ENCODE data around the gene L3MBTL4.
"Not testable (repeated sequence)": the region's sequence is repeated elsewhere in the genome, so short reads cannot be mapped to it uniquely, and the experiment has no call there.

Gene L3MBTL4

DNA sequence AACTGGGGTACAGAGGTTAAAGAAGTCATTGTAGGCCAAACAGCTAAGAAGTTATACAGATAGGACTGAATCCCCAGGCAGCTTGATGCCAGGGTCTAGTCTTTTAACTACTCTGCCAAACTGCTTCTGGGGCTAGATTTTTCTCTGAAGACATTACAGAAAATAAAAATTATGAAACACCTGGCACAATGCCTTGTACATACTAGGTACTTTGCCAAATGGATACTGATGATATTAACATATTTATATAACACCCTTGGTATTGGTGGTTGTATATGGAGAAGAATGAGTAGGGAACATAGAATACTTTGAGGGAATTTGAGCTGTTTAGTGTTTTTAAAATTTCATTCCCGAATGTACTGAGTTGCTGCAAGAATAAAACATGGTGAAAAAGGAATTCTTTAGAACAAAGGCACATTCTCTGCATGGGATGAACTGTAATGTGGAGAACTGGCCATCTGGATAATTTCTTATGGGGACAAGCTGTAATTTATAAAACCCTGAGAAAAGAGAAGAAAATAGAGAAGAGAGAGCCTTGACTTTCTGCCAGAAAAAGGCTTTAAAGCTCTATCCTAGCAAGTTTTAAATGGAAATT is 308.5 kb downstream of the L3MBTL4 start:
- no peak for DNase-seq (ENCODE audit: low read depth)

GRCh38 chr18:6103741-6104140 is 311.0 kb downstream of the L3MBTL4 start:
- no peak for DNase-seq (ENCODE audit: low read depth)

DNA sequence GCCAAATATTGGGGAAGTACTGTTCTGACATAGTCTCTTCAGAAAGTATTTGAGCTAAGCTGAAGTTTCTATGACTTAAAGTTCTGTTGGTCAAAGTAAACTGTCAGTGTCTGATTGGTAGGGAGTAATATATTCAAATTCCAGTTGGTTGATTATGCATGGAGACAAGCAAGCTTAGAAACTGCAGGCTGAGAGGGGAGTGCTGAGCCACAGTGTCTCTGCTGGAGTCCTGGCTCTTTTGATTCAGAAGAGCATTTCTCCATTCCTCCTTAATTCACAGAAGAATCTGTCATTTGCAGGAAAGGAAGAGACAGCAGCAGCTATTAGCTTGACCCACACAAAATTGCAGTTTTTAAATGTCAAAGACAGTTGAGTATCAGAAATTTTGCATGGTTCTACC is 318.0 kb downstream of the L3MBTL4 start:
- no peak for DNase-seq (ENCODE audit: low read depth)

- no peak for DNase-seq (ENCODE audit: low read depth)
Observed at GRCh38 chr18:6088432-6088831, 326.3 kb downstream of the L3MBTL4 start.

DNA sequence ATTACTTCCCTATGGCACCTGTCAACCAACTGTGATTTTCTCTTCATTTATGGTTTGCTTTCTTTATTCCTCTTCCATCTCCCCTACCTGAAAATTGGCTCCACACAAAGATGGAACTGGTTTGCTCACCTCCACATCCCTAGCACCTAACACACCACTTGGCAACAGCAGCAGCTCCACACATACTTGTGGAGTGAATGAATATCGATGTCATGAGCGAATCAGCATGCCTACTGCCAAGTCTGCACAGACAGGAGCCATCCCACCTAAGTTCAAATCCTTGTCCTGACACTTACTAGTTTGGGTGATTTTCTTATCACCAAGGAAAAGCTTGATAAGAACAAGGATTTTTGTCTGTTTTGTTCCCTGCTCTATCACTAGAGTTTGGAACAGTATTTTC is 328.0 kb downstream of the L3MBTL4 start:
- no peak for DNase-seq (ENCODE audit: low read depth)

GRCh38 chr18:6079406-6079805 is 335.3 kb downstream of the L3MBTL4 start:
- DNase-seq (ENCODE audit: low read depth): no peak

DNA sequence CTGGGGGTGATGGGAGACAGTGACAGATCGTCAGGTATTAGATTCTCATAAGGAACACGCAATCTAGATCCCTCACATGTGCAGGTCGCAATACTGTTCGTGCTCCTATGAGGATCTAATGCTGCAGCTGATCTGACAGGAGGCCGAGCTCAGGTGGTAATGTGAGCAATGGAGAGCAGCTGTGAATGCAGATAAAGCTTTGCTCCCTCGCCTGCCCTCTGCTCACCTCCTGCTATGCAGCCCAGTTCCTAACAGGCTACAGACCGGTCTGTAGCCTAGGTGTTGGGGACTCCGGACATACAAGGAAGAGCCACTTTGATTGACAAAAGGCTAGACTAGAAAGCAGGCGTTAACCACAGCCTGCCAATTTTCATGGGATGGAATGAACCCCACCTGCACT is 335.8 kb downstream of the L3MBTL4 start:
- no peak for DNase-seq (ENCODE audit: low read depth)

- DNase-seq (ENCODE audit: low read depth): not testable (repeated sequence)
Observed at GRCh38 chr18:6072423-6072822, 342.3 kb downstream of the L3MBTL4 start.

GRCh38 chr18:6069539-6069938 is 345.2 kb downstream of the L3MBTL4 start:
- no peak for DNase-seq (ENCODE audit: low read depth)

DNA sequence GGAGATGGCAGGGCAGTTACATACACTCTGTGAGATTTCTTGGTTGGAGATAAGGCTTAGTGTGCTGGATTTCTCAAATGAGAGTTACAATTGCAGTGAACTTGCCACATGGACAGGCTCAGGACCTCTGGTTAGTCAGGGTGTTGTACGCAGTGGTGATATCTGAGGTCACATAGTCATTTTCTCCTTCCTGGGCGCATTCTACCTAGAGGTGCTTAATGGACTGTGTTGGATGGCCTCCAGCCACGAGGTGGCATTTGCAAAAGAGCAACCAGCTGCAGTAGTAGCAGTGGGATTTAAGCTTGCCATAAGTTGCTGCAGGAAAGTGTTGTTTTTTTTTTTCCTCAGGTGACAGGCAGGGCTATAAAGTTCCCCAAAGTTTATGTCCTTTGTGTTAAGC is 345.6 kb downstream of the L3MBTL4 start:
- no peak for DNase-seq (ENCODE audit: low read depth)

DNA sequence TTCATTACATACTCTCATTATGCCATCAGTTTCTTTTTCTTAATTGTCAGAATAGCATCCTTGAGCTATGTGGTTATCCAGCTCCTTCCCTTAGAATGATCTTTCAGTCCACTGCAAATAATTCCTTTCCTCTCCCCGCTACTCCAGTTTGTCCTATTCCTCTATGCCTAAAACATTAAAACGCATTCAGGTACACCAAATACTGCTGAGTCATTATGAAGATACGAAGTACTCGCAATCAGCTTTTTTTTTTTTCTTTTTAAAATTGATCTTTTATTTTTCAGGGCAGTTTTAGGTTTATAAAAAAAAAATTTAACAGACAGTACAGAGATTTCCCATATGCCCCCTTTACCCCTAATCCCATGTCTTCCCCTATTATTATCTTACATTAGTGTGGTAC is 354.6 kb downstream of the L3MBTL4 start:
- no peak for DNase-seq (ENCODE audit: low read depth)

DNA sequence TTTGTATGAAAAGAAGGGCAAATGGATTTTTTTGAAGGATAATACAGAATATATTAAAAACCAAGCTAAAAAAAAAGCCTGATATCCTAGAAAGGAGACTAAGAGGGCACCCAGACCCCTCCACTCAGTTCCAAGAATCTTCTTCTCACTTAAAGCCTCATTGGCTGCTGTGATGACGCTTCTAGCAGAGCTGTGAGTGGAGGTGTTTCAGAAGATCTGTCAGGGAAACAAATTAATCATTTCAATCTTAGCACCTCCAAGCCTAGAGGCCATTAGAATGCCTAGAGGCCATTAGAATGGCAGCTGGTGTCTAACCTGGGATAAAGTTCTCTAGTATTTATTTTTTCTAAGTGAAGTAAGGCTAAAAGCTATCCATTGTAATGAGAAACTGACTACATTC is 355.2 kb downstream of the L3MBTL4 start:
- DNase-seq (ENCODE audit: low read depth): no peak

DNA sequence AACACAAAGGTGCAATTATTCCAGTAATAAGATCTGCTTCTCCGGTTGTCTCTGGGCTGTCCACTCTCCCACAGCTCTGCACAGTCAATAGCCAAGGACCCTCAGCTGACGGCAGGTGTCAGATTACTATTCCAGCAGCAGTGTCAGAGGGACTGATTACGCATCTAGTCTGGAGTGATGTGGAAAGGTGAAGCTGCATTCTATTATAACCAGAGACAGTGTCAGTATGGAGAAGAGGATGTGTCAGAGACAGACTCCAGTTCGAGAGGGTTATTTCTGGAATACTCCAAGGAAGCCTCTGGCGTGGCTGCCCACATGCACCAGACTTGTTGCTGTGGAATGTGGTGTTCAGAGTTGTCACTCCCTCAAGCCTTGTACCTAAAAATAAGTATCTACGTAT is 355.8 kb downstream of the L3MBTL4 start:
- DNase-seq (ENCODE audit: low read depth): no peak

GRCh38 chr18:6057604-6058003 is 357.1 kb downstream of the L3MBTL4 start:
- DNase-seq (ENCODE audit: low read depth): no peak

- DNase-seq (ENCODE audit: low read depth): no peak
Observed at GRCh38 chr18:6056171-6056910, 358.4 kb downstream of the L3MBTL4 start.

- DNase-seq (ENCODE audit: low read depth): no peak
Observed at GRCh38 chr18:6055711-6056110, 359.0 kb downstream of the L3MBTL4 start.

DNA sequence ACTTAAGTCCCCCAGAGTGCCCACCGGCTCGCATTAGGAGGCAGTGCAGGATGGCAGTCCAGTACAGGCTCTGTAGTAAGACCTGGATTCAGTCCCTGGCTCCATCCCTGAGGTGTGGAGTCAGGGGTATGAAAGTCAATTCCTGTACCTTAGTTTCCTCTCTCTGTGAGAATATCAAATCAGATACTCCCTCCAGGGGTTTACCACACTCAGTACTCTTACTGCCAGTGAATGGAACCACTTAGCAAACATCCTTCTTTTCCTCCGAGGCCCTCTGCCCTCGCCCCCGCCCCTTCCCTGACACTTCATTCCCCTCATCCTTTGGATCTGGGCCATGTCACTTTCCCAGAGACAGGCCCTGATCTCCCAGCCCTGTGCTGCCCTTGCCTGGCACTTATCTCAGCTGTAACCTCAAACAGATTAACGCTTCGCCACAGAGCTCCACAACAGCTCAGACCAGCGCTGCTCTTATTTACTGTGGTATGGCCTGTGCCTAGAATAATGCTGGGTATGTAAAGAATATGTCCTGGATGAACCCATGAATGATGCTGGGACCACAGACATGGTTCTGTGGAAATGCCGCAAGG is 360.4 kb downstream of the L3MBTL4 start:
- no peak for DNase-seq (ENCODE audit: low read depth)

- DNase-seq (ENCODE audit: low read depth): no peak
Observed at GRCh38 chr18:6052449-6052913, 362.2 kb downstream of the L3MBTL4 start.

DNA sequence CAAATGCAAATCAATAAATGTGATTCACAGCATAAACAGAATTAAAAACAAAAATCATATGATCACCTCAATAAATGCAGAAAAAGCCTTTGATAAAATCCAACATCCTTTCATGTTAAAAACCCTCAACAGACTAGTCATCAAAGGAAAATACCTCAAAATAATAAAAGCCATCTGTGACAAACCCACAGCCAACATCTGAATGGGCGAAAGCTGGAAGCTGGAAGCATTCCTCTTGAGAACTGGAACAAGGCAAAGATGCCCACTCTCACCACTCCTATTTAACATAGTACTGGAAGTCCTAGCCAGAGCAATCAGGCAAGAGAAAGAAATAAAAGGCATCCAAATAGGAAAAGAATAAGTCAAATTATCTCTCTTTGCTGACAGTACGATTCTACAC is 367.1 kb downstream of the L3MBTL4 start:
- not testable (repeated sequence) for DNase-seq (ENCODE audit: low read depth)

GRCh38 chr18:6044773-6045172 is 369.9 kb downstream of the L3MBTL4 start:
- DNase-seq (ENCODE audit: low read depth): no peak

- DNase-seq (ENCODE audit: low read depth): no peak
Observed at GRCh38 chr18:6044319-6044718, 370.4 kb downstream of the L3MBTL4 start.

DNA sequence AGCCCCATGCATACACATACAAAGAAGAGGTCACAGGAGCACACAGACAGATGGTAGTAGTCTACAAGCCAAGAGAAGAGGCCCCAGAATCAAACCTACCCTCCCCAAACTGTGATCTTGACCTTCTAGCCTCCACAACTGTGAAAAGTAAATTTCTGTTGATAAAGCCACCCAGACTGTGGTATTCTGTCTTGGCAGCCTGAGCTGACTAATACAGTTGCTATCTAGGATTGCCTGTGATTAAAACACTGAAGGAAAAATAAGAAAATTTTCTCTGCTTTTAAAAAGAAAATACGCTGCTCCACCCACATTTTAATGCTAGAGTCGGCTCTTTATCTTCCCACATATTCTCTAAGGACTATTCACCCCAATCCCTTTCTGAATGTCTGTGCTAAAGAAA is 375.7 kb downstream of the L3MBTL4 start:
- DNase-seq (ENCODE audit: low read depth): no peak

DNA sequence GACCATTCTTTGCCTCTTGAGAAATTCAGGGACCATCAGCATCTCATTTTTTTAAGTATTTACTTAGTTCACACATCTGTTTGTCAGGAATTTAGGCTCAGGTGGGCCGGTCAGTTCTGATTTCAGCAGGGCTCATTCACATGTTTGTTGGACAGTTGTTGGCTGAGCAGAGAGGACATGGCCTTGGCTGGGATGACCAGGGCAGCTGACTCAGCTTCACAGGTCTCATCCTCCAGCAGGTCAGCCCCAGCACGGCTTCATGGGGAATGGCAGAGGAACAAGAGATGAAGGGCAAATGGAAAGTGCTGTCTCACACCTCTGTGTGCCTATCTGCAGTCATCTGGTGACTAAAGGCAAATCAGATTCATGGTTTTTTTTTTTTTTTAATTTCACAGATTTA is 383.3 kb downstream of the L3MBTL4 start:
- no peak for DNase-seq (ENCODE audit: low read depth)

DNA sequence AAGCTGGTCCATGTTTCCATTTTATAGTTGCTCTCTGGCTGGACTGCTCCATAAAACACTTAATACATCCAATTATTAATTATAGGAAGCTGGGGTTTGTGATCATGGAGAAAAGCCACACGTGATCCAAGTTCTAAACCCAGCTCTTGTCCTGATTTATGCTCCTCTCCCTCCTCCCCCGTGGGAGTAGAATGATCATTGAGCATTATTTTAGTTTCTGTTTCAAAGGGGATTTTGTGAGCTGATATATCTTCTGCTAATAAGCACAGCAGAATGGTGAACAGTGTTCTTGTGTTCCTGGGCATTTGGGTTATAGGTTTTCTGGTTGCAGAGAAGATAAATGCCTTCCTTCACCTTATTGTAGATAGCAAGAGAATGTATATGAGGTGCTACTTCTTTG is 383.7 kb downstream of the L3MBTL4 start:
- DNase-seq (ENCODE audit: low read depth): no peak
